ENCODE data around the gene CEP41. TPM values are rescaled to one million over a fixed set of nuclear protein-coding genes. Genes with fewer than 3 reads are reported as not detected.
"Not testable (repeated sequence)": the region's sequence is repeated elsewhere in the genome, so short reads cannot be mapped to it uniquely, and the experiment has no call there.

CEP41 gene
- total RNA-seq, 1 donor from 2014 or later = 23.5 TPM

DNA sequence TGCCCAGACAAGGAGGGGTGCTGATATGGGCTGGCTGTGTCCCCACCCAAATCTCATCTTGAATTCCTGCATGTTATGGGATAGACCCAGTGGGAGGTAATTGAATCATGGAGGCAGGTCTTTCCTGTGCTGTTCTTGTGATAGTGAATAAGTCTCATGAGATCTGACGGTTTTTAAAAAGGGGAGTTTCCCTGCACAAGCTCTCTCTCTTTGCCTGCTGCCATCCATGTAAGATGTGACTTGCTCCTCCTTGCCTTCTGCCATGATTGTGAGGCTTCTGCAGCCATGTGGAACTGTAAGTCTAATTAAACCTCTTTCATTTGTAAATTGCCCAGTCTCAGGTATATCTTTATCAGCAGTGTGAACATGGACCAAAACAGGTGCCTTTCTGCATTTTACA, 64.4 kb downstream of the CEP41 start:
- intact Hi-C loops (cut with micrococcal nuclease) = not testable (repeated sequence)

DNA sequence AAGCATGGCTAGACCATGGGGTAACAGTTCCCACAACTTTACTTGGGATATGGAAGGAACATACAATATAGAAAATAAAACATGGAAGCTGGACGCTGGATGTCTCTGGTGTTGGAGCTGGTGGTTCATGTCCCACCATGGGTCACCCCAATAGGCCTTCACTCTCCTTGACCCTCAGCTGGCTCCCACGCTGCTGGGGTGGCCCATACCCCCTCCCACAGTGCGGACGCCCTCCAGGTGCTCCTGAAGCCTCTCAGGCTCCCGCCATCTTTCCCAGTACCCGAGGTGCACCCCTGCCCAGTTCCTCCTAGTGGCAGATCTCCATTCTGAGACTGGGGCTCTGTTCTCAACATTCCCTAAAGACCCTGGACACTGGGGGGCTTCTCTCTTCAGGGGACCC, 66.3 kb downstream of the CEP41 start:
- intact Hi-C loops (cut with micrococcal nuclease) = no loop called here

DNA sequence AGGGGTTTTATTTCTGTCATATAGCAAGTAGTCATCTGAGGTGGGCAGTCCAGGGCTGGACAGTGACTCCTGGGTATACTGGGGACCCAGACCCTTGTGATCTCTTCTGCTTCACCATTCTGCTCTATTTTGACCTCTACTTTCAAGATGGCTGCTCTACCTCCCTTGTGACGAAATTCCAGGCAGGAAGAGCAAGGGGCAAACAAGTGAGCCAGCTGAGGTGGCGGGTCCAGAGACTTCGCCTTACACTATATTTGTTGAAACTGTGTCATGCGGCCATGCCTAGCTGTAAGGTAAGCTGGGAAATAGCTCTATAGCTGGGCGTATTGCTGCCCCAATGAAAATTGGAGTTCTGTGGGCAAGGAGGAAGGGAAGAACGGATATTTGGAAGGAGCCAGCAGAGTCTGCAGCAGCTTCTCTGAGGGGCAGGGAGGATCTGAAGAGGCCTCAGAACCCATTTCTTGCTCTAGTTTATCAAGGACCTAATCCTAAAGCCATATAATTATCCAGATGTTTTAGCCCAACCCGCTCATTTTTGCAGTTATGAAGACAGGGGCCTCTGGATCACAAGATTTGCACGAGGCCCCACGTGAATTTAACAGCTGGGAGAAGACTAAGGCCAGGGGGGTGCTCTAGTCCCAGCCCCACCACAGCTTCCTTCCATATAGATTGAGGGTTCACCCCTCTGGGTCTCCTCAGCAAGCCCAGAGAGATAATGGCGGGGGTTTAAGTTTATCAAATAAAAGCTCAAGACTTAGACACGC, 68.2 kb downstream of the CEP41 start:
- intact Hi-C loops (cut with micrococcal nuclease) = no loop called here

DNA sequence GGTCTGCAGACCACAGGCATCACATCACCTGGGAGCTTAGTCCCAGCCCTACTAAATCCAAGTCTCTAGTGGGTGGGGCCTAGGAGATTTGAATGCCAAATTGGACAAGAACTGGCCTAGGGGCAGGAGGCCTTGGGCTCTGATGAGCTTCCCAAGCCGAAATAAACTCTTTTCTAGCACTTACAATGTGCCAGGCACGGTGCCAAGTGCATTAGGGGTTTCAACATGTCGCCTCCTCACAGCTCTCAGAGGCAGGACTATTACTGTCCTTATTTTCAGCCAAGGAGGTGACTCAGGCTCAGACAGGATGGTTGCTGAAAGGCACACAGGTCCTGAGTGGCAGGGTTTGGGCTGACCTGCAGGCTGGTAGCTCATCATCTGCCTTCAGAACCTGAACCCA, 69.8 kb downstream of the CEP41 start:
- intact Hi-C loops (cut with micrococcal nuclease) = no loop called here

DNA sequence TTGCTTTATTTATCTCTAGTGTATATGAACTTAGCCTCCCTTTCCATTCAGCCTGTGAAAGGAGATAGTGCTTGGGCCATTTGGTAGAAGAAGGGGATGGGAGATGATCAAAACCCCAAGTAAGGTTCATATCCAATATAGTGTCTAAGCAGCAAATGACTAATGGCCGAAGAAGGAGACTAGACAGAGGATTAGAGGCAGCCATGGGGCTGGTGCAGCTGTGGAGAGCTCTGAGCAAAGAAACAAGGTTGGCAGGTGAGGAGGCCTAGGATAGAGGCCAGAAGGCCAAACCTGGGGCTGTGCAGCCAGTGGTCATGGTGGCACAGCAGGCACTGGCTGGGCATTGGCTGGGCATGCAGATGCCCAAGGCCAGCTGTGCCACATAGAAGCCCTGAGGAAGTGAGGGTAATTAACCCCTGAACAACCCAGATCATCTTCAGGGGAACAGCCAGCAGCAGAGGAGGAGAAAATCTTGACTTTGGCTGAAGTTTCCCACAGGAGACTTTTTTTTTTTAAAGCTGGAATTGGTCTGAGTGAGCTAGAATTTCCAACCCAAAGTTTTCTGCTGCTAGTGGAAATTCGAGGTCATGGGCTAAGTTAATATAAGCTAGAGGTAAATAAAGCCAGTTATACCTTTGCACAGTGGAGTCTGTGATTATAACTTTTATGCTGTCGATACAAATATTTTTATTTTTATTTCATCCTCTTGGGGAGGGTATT, 70.8 kb downstream of the CEP41 start:
- intact Hi-C loops (cut with micrococcal nuclease) = no loop called here

DNA sequence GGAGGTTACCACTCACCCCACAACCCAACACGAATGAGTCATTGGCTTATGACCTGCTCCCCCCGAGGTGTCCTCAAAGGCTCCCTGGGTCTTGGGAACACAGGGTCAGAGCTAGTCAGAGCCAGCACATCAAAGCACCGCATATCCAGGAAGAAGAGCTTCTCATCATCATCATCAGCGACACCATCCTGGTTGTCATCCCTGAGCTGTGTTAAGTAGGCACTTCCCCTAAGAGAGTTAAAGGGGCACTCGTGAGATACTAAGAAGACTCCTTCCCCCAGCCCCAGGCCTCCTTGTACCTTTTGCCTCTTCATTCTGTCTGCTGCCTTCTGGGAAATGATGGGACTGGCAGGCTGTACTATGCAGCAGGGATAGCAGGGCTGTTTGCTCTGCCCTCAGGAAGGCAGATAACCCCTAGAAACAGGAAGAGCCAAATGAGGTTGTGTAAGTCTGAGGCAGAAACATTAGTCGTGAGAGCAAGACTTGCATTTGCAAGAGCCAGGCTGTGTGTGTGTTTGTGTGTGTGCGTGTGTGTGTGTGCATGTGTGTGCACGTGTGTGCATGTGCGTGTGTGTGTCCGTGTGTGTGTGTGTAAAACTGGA, 71.6 kb downstream of the CEP41 start:
- intact Hi-C loops (cut with micrococcal nuclease) = no loop called here

DNA sequence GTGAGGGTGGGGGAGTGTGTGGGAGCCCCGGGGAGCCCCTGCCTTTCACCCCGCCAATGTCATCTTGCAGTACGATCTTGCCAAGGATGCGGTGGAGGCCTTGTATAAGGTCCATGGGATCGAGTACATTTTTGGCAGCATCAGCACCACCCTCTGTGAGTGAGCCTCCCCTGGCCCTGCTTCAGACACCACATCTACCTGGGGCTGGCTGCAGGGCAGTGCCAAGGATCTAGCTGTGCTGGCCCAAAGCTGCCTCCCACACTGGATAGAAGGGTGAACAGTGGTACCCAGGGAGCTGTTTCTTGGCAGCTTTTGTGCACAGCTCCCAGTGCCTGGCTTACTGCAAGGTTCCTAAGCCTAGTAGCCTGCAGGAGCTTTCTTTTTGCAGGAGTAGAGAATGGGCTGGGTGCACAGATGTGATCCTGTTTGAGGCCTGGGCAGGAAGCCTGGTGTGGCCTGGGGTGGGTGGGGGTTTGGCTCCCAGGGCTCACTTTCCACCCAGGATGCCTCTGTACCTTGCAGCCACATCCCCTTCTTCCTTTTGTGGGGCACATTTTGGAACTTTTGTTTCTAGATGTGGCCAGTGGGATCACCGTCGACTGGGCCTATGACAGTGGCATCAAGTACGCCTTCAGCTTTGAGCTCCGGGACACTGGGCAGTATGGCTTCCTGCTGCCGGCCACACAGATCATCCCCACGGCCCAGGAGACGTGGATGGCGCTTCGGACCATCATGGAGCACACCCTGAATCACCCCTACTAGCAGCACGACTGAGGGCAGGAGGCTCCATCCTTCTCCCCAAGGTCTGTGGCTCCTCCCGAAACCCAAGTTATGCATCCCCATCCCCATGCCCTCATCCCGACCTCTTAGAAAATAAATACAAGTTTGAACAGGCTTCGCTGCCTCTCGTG, 72.7 kb downstream of the CEP41 start:
- intact Hi-C loops (cut with micrococcal nuclease) = no loop called here

DNA sequence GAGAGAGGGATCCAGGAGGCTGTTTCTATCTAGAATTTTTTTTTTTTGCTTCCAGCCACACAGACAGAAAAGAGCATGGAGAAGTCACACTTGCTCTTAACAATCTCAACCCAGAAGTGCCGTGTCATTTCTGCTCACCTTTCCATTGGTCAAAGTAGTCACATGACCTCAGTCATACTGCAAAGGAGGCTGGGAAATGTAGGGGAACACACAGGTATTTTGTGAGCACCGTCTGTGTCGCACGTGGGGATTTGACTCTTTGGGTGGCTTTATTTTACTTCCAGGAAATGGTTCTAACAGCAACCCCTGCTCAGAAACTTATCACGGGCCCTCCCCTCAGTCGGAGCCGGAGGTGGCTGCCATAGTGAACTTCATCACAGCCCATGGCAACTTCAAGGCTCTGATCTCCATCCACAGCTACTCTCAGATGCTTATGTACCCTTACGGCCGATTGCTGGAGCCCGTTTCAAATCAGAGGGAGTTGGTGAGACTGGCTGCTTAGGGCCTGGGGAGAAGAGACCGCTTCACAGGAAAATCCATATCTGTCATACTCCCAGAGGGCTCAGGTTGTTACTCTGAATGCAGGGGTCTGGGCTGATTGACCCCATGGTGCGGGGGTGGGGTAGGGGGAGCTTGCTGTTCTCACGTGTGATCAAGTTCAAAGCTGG, 73.6 kb downstream of the CEP41 start:
- intact Hi-C loops (cut with micrococcal nuclease) = no loop called here

DNA sequence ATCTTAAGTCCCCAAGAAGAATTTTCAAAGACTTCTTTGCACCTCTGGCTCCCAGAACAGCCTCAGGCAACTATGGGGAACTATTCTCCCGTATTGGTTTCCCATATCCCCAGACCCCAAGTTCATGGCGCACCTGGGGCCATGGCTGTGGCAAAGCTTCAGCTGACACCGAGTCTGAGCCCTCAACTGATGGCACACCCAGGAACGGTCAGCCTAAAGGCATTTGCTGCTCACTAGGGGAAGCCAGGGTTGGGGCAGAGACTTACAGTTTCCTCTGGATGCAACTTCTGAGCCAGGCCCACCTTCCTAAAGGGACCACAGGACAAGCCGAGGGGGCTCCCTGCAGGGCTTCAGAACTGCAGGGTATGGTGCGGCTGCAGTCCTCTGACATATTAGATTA, 74.3 kb downstream of the CEP41 start:
- intact Hi-C loops (cut with micrococcal nuclease) = no loop called here

DNA sequence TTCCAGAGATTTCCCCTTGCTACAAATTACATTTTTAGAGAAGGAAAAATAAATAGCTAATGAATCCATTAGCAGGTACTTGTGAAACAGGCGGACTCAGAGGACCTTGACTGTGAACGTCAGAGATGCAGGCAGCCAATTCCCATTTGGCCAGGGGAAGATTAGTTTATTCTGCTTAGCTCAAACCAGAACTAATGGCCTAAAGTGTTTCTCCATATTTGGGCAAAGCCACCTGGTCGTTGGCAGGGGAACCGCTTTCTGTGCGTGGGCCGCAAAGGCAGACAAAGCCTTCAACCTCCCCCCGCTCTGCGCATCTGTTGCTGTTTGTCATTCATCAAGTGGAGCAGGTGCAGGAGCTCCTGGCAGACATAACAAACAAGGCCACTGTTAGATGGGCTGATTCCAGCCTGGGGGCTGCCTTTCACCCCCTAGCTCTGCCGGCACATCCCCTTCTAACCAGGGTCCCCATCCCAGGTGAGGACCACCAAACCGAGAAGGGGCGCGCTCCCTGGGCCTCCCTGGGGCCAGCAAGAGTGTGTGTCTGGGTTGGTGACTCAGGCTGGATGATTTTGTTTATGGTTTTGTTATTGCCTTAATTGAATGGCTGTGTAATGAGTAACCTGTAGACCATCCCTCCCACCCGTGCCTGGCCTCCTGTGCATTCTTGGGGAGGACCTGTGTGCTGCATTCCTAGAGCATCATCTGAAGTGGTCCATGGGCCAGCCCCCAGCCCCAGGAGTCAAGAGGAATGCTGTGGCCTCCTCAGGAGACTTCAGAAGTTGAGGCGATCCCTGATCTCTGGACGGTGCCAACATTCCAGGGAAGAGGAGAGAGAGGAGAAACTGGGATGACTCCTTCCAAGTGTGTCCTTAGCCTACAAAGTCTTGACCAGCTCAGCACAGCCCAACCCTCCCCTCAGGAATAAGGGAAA, 75.0 kb downstream of the CEP41 start:
- intact Hi-C loops (cut with micrococcal nuclease) = no loop called here

DNA sequence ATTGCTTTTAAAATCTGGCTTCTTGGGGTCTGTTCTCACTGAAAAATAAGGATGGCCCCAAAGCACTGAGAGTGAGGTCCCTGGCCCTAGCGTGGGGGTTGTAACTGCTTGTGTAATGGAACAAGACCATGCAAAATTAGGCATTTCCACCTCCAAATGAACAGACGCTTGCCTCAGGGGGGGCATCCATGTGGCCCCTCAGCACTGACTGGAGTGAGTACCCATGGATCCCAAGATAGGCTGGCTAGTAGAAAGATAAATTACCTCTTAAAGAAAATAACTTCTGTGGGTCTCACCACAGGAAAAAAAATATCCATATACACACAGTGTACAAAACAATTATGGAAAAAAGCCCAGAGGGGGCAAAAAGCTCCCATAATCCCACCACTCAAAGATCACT, 75.7 kb downstream of the CEP41 start:
- intact Hi-C loops (cut with micrococcal nuclease) = no loop called here

DNA sequence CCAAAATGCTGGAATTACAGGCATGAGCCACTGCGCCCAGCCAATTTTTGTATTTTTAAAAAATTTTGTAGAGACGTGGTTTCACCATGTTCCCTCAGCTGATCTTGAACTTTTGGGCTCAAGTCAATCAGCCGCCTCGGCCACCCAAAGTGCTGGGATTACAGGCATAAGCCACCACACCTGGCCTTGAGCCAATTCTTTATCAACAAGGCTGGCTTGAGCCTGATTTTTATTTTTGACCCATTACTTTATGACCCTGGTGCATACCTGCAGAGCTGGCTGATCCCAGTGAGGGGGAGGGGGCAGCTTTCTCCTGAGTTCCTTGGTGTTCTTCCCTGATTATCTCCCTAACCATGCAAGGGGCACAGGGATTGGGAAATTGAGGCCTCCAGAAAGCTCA, 76.4 kb downstream of the CEP41 start:
- intact Hi-C loops (cut with micrococcal nuclease) = no loop called here

DNA sequence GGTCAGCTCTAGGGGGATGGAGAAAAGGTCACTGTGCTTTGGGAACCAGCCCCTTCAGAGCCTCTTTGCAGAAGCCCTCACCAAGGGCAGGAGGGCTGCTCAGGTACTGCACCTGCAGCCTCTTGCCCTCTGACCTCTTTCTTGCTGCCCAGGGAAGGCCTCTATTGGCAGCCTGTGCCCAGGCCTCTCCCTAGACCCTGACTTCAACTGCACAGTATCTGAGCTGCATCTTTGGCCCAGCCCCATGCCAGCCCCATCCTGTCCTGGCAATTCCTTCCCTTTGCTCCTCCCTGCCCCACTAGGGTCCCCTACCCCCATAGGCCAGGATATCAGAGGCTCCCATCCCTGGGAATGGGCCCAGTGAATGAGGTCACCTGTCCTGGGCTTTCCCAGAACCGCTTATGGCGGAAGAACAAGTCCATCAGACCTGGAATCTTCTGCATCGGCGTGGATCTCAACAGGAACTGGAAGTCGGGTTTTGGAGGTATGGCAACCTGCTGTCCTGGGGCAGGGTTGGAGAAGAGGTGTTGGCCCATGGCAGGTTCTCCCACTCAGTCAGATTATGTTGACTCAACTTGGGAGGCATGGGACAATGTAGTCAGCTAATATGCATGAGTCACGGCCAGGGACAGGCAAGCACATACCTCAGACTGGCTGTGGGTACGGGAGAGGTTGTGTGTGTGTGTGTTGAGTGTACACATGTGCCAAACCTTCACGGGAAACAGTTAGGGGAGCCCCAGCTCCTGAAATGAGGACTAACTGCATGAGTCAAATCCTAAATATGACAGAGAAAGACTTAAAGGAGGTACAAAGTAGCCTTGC, 77.6 kb downstream of the CEP41 start:
- intact Hi-C loops (cut with micrococcal nuclease) = no loop called here

DNA sequence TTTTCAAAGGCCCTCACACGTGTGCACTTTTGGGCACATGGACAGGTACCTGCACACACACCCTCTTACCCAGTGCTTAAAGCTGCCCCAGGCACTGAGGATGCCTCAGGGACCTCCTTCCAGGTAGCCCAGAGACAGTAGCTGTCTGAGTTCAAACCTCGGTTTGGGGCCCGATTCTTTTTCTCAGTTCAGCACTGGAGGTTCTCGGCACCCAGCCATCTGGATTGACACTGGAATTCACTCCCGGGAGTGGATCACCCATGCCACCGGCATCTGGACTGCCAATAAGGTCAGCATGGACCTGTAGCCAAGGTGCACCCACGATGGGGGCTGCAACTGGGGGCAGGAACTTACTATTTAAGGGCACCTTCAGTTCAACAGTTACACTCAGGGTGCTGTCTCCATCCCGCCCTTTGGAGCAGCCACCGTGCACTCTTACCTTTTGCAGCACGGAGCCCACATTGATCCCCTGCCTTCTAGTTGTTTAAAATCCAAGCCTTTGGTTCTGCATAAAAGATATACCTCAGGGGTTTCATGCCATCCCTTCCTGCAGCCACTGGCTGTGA, 78.5 kb downstream of the CEP41 start:
- intact Hi-C loops (cut with micrococcal nuclease) = no loop called here

DNA sequence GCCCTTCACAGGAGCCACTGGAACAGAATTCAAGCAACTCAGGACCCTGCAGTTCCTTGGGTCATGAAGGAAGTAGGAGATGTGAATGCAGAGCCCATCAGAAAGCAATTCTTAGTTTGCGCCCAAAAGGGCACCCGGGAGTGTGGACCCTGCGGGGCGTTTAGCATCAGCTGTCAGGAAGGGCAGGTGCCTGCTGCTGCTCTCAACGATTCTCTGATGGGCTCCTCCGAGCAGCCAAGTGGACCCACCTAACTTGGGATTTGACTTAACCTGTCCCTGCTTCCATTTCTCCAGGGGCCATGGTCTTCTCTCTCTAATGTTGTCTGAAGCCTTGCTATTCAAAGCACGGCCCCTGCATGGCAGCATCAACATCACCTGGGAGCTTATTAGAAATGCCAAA, 79.1 kb downstream of the CEP41 start:
- intact Hi-C loops (cut with micrococcal nuclease) = no loop called here

DNA sequence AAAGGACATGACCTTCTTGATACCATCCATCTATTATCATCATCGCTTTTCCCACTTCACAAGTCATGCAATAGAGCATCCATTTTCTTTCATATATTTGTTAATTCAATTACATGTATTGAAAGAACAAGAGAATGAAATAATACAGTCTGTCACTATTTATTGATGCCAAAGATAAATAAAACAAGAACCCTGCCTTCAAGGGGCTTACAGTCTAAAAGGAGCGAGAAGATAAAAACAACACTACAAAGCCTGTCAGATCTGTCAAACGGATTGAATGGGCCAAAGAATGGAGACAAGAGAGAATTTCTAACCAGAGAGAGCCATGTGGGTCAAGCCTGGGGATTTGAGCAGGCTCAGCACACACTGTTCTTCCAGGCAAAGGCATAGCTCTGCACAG, 80.3 kb downstream of the CEP41 start:
- intact Hi-C loops (cut with micrococcal nuclease) = no loop called here

DNA sequence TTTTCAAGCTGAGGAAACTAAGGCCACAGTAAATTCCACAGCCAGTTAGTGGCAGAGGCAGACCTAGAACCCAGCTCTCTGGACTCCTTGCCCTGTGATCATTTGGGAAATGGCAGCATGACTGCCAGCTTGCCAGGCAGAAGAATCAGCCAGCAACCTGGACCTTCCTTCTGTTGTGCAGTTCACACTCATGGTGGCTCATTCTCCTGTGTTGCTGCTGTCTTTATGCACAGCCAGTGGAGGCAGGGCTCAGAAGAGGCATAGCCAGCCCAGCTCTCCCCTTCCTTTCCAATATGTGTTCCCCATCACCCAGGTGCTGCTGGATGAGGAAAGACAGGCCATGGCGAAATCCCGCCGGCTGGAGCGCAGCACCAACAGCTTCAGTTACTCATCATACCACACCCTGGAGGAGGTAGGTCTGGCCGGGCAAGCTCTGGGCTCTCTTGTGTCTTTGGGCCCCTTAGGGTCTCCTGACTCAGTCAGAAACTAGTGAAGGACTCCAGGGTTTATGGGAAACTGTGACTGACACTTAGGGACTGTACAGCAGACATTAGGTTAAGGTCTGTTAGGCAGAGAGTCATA, 81.4 kb downstream of the CEP41 start:
- intact Hi-C loops (cut with micrococcal nuclease) = no loop called here

DNA sequence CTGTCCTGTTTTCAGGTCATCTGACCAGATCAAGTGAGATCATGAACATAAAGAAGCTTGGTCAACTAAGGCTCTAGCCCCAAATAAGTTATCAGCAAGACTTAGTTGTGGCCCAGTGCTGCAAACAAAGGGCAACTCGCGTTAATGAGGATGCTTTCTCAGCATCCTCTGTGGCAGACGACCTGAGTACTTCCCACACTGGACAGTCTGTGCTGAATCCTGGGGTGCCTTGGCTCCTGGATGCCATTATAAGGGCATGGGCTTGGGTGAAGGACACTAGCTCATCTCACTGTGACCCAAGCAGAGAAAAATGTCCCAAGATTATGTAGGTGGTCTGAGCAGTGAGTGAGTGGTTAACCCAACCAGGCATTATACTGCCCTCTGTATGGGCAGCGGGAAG, 82.3 kb downstream of the CEP41 start:
- intact Hi-C loops (cut with micrococcal nuclease) = no loop called here
